K562 (cell line): ENCODE measurements around the gene FOXK2. TPM values are rescaled to one million over a fixed set of nuclear protein-coding genes. Genes with fewer than 3 reads are reported as not detected.

Source experiments
- ATAC-seq: fragments of 200-7000 bp; cut with Tn5 transposase; 3 replicates; pipeline ENCODE4 v1.9.1; 2020; ENCODE audit warnings: moderate library complexity
- BruUV-seq: library from RNA; stranded (reverse); fragments of 400-500 nt; replicated peaks from 2 replicates; lab custom pipeline; 2021; lab: Mats Ljungman, UMichigan
- CTCF ChIA-PET: fragments of 300-600 bp; formaldehyde crosslinking; extraction: SDS; loops from one replicate; lab custom pipeline; 2021; ENCODE audit warnings: low intra/inter-chr PET ratio; lab: Yijun Ruan, JAX
- POLR2A ChIA-PET: fragments of 300-600, 350-650 bp; sonication (Branson Sonifier 250); formaldehyde crosslinking; extraction: SDS; loops from one replicate; lab custom pipeline; 2021; ENCODE audit warnings: antibody characterized with exemption, inconsistent platforms; lab: Yijun Ruan, JAX
- DNase-seq, 4 experiments: peaks; one replicate each; pipeline versions ENCODE4 v3.0.0 to v3.0.0-alpha.2; 2011 to 2018; ENCODE audit warnings: low spot score in 3 of 4, mixed read lengths in 3 of 4; ENCODE audit errors: extremely low read depth in 1 of 4
- FAIRE-seq: peaks from 2 replicates; lab custom pipeline; 2011; peaks lifted over from hg19 to GRCh38; lab: Jason Lieb, UNC
- H2AFZ ChIP-seq: 2 replicates; pipeline ENCODE4 v1.6.0; 2011; ENCODE audit warnings: low read depth, low read length, control low read depth, inconsistent platforms
- H3K27ac ChIP-seq: fragments of 200-600 bp; 3 replicates; pipeline ENCODE4 v1.8.0; 2011; ENCODE audit warnings: low read depth, mild to moderate bottlenecking, control low read depth, inconsistent platforms, low read length, moderate library complexity, mixed read lengths; ENCODE audit errors: extremely low read depth
- H3K27me3 ChIP-seq, 2 experiments: fragments of 300-600 bp in 1 of 2; 2 replicates in 1 of 2; 3 replicates in 1 of 2; pipeline versions ENCODE4 v1.6.0 to v1.8.0; 2011; ENCODE audit warnings: inconsistent platforms in 2 of 2, low read length in 2 of 2, mild to moderate bottlenecking in 1 of 2, mixed read lengths in 1 of 2, moderate library complexity in 1 of 2; ENCODE audit not compliant: control insufficient read depth in 2 of 2, insufficient read depth in 2 of 2
- H3K36me3 ChIP-seq: fragments of 300-600 bp; 3 replicates; pipeline ENCODE4 v1.8.0; 2011; ENCODE audit warnings: mild to moderate bottlenecking, low read length, inconsistent platforms; ENCODE audit not compliant: control insufficient read depth, insufficient read depth
- H3K4me1 ChIP-seq, 2 experiments: fragments of 200-600 bp in 1 of 2; replicated peaks in 1 of 2; 2 replicates in 1 of 2; 3 replicates in 1 of 2; pipeline versions ENCODE4 v1.5.1 to v1.8.0; 2011; ENCODE audit warnings: inconsistent platforms in 2 of 2, low read length in 2 of 2, mild to moderate bottlenecking in 1 of 2, mixed read lengths in 1 of 2, moderate library complexity in 1 of 2; ENCODE audit not compliant: control insufficient read depth in 2 of 2, insufficient read depth in 2 of 2
- H3K4me2 ChIP-seq: 2 replicates; pipeline ENCODE4 v1.6.1; 2011; ENCODE audit warnings: low read length, control low read depth, inconsistent platforms, mixed read lengths; ENCODE audit not compliant: insufficient read depth
- H3K4me3 ChIP-seq: fragments of 200-600 bp; sonication (generic), shearing (Covaris generic); 2 replicates; pipeline ENCODE4 v1.5.1; 2016; ENCODE audit warnings: control low read depth, inconsistent platforms
- H3K79me2 ChIP-seq: fragments of 200-600 bp; 3 replicates; pipeline ENCODE4 v1.8.0; 2011; ENCODE audit warnings: low read length, inconsistent platforms; ENCODE audit not compliant: control insufficient read depth, insufficient read depth
- H3K9ac ChIP-seq, 2 experiments: 2 replicates each; pipeline versions ENCODE4 v1.6.0 to v1.6.1; 2011; ENCODE audit warnings: low read depth in 2 of 2, low read length in 2 of 2, control low read depth in 1 of 2, inconsistent platforms in 1 of 2, mild to moderate bottlenecking in 1 of 2, mixed read lengths in 1 of 2; ENCODE audit not compliant: insufficient read depth in 1 of 2
- H3K9me1 ChIP-seq: one replicate; pipeline ENCODE4 v1.6.0; 2011; ENCODE audit warnings: inconsistent platforms, mild to moderate bottlenecking, low read length, moderate library complexity; ENCODE audit not compliant: control insufficient read depth, insufficient read depth
- H3K9me3 ChIP-seq: replicated peaks from 2 replicates; pipeline ENCODE4 v1.5.1; 2011; ENCODE audit warnings: low read depth, low read length, inconsistent platforms; ENCODE audit not compliant: control insufficient read depth, insufficient read depth
- H4K20me1 ChIP-seq: replicated peaks from 2 replicates; pipeline ENCODE4 v1.6.1; 2011; ENCODE audit warnings: low read length, inconsistent platforms, mixed read lengths; ENCODE audit not compliant: control insufficient read depth, insufficient read depth
- C11orf30 ChIP-seq: fragments of 450-650 bp; IDR thresholded peaks from 2 replicates; pipeline ENCODE4 v1.6.1; 2016; ENCODE audit warnings: low read depth, mild to moderate bottlenecking
- E2F1 ChIP-seq: sonication (generic); formaldehyde crosslinking; IDR thresholded peaks from 2 replicates; pipeline ENCODE4 v1.8.1; 2023; ENCODE audit warnings: mild to moderate bottlenecking, missing genetic modification reagents, moderate library complexity
- HOMEZ ChIP-seq: fragments of 250-450 bp; sonication (Bioruptor Pico); IDR thresholded peaks from 2 replicates; pipeline ENCODE4 v1.4.0; 2020; ENCODE audit warnings: mild to moderate bottlenecking, moderate library complexity
- MAX ChIP-seq: sonication (generic); formaldehyde crosslinking; IDR thresholded peaks from 2 replicates; pipeline ENCODE4 v1.9.0; 2022; ENCODE audit warnings: mild to moderate bottlenecking, missing genetic modification reagents
- MITF ChIP-seq: IDR thresholded peaks from 2 replicates; pipeline ENCODE4 v1.6.1; 2014; ENCODE audit warnings: antibody characterized with exemption
- NR3C1 ChIP-seq: sonication (generic); formaldehyde crosslinking; IDR thresholded peaks from 2 replicates; pipeline ENCODE4 v1.8.1; 2022; ENCODE audit warnings: missing genetic modification reagents
- PCBP1 ChIP-seq: fragments of 200-400 bp; formaldehyde crosslinking; IDR thresholded peaks from 2 replicates; pipeline ENCODE4 v1.6.1; 2018; ENCODE audit warnings: mild to moderate bottlenecking, low read depth, low read length; ENCODE audit not compliant: poor library complexity, severe bottlenecking
- RBFOX2 ChIP-seq: fragments of 200-400 bp; formaldehyde crosslinking; IDR thresholded peaks from 2 replicates; pipeline ENCODE4 v1.6.1; 2017; ENCODE audit warnings: low read depth, mild to moderate bottlenecking, low read length, moderate library complexity
- RBM15 ChIP-seq: fragments of 200-400 bp; formaldehyde crosslinking; IDR thresholded peaks from 2 replicates; pipeline ENCODE4 v1.6.1; 2018; ENCODE audit warnings: mild to moderate bottlenecking, low read length, moderate library complexity; ENCODE audit not compliant: insufficient read depth
- RBM22 ChIP-seq: fragments of 200-400 bp; formaldehyde crosslinking; IDR thresholded peaks from 2 replicates; pipeline ENCODE4 v1.6.1; 2018; ENCODE audit warnings: low read length, low read depth; ENCODE audit not compliant: poor library complexity, severe bottlenecking
- ZNF232 ChIP-seq: sonication (generic); formaldehyde crosslinking; IDR thresholded peaks from 2 replicates; pipeline ENCODE4 v1.8.0; 2022; ENCODE audit warnings: mild to moderate bottlenecking, missing genetic modification reagents
- ZNF586 ChIP-seq: fragments of 450-650 bp; formaldehyde crosslinking; conservative IDR thresholded peaks from 2 replicates; pipeline ENCODE4 v1.4.0; 2020; ENCODE audit warnings: mild to moderate bottlenecking, moderate library complexity
- ZNF764 ChIP-seq: fragments of 250-450 bp; sonication (Bioruptor Pico); IDR thresholded peaks from 2 replicates; pipeline ENCODE4 v1.4.0; 2020; ENCODE audit warnings: low read depth, mild to moderate bottlenecking, moderate library complexity
- WGBS: fragments of 100-300 bp; shearing (Covaris generic); methylation state at CpG from one replicate; pipeline ENCODE4 v1.1.6; 2016; ENCODE audit warnings: low coverage, mixed read lengths; ENCODE audit not compliant: insufficient coverage; ENCODE audit errors: missing lambda C conversion rate; 5-methylcytosine and 5-hydroxymethylcytosine counted together
- in situ Hi-C: fragments of 300-500 bp; cut with MboI; formaldehyde crosslinking; loops from 4 replicates; pipeline ENCODE4 v1.15.0; 2018; ENCODE audit warnings: inconsistent platforms, mixed read lengths
- intact Hi-C: fragments of 100-400 bp; cut with micrococcal nuclease; formaldehyde crosslinking; loops from 2 replicates; pipeline ENCODE4 v1.14.2; 2022
- polyA plus RNA-seq, 8 experiments: library from polyadenylated mRNA; depleted of rRNA in 4 of 8; stranded (reverse) in 5 of 8; unstranded in 3 of 8; fragments of >200 nt; fragmentation: Nextera tagmentation in 2 of 8; fragmentation: Illumina TruSeq in 1 of 8; extraction: Ambion mirVana in 2 of 8; extraction: Trizol in 1 of 8; gene quantifications; 2 replicates each; pipeline versions ENCODE4 v1.2.1 to v1.2.3, GENCODE V29; 2011 to 2014; ENCODE audit warnings: inconsistent platforms in 1 of 8, missing spikeins in 1 of 8
- total RNA-seq, 7 experiments: library from RNA; depleted of rRNA in 6 of 7; stranded (reverse); fragments of >200 nt in 6 of 7; fragmentation: Illumina TruSeq in 2 of 7; extraction: Trizol in 2 of 7; gene quantifications; 2 replicates each; pipeline versions ENCODE4 v1.2.1 to v1.2.3, GENCODE V29; 2011 to 2021; ENCODE audit warnings: low replicate concordance in 1 of 7

The FOXK2 gene
- total and polyA plus RNA-seq, 9 of the 15 experiments (the other 6 are each of a cell fraction or from before 2014, with no cell fraction given), result 3.0 to 86.0 (median 44.1) TPM

- 93% methylated on average over 23 of the region's 27 CpGs for WGBS
- CTCF ChIA-PET, result no interaction called here
- H3K4me2 ChIP-seq, result no peak overlapping the region
- H3K4me3 ChIP-seq, result no peak overlapping the region
- H3K79me2 ChIP-seq, result peaks cover 14% of the 10 kb centered on the region
- no peaks in the 10 kb centered on the region for H3K27me3 ChIP-seq
- no peak for FAIRE-seq
- no peak overlapping the region for H3K27ac ChIP-seq
- POLR2A ChIA-PET, result no interaction called here
- H4K20me1 ChIP-seq, result no peaks in the 10 kb centered on the region
- H3K4me1 ChIP-seq, result peaks cover 0 to 36% of the 10 kb centered on the region in 2 experiments; a peak in 2 of 5 replicates
- TF ChIP-seq MAX (CRISPR knock-in tag) (no peak), MITF (no peak), RBFOX2 (no peak), ZNF232 (CRISPR knock-in tag) (no peak), PCBP1 (no peak), NR3C1 (CRISPR knock-in tag) (no peak), RBM22 (no peak), E2F1 (no peak), C11orf30 (no peak), ZNF764 (CRISPR knock-in tag) (no peak), ZNF586 (CRISPR knock-in tag) (no peak), RBM15 (no peak), HOMEZ (no peak)
- ATAC-seq, result no peak
- H3K36me3 ChIP-seq, result peaks cover 85% of the 10 kb centered on the region
- no peak overlapping the region for H3K9ac ChIP-seq
- peaks cover 3% of the 10 kb centered on the region for H3K9me1 ChIP-seq
- no peak overlapping the region for H2AFZ ChIP-seq
- DNase-seq, result no peak
- BruUV-seq, result no TSS peak
- intact Hi-C loops (no loop called here), in situ Hi-C loops (no loop called here)
- no peaks in the 10 kb centered on the region for H3K9me3 ChIP-seq
Observed at GRCh38 chr17:82588266-82589175, 69.0 kb downstream of the FOXK2 start.
